Muscle of arm (tissue), 12 donors: Measurements from ENCODE around the gene NRL. TPM values are rescaled to one million over a fixed set of nuclear protein-coding genes. Genes with fewer than 3 reads are reported as not detected.

Experiments
- DNase-seq: peaks from one replicate; pipeline ENCODE4 v3.0.0-alpha.2; 2013
- polyA plus RNA-seq, 12 donors: library from polyadenylated mRNA; unstranded; fragments of 120-200 nt; gene quantifications; one replicate each; pipeline ENCODE4 v1.2.1, GENCODE V29; 2013; ENCODE audit not compliant: insufficient read length in 12 of 12

Gene NRL
- polyA plus RNA-seq, 12 donors, result 0.82 to 1.9 (median 1.4) TPM; not detected in 2

- no peak for DNase-seq
These were observed 45.9 kb downstream of the NRL start for GRCh38 chr14:24068711-24069410.

- DNase-seq, result no peak
These were observed 47.3 kb downstream of the NRL start for GRCh38 chr14:24067133-24068082.

- no peak for DNase-seq
These were observed 48.1 kb downstream of the NRL start for GRCh38 chr14:24066496-24067132.

GRCh38 chr14:24065408-24065807 is 49.3 kb downstream of the NRL start:
- DNase-seq, result no peak

- DNase-seq, result no peak
These were observed 49.9 kb downstream of the NRL start for GRCh38 chr14:24064856-24065255.

- no peak for DNase-seq
These were observed 50.5 kb downstream of the NRL start for GRCh38 chr14:24064091-24064795.

- DNase-seq, result no peak
These were observed 51.4 kb downstream of the NRL start for GRCh38 chr14:24063263-24063836.

- DNase-seq, result no peak
These were observed 52.4 kb downstream of the NRL start for GRCh38 chr14:24062216-24062980.

GRCh38 chr14:24060984-24061913 is 53.5 kb downstream of the NRL start:
- no peak for DNase-seq

GRCh38 chr14:24060443-24060842 is 54.3 kb downstream of the NRL start:
- DNase-seq, result no peak

- DNase-seq, result no peak
These were observed 54.8 kb downstream of the NRL start for GRCh38 chr14:24059841-24060388.

GRCh38 chr14:24058951-24059475 is 55.7 kb downstream of the NRL start:
- DNase-seq, result no peak

- DNase-seq, result peak; percentile 81
These were observed 56.3 kb downstream of the NRL start for GRCh38 chr14:24058260-24058950.

- no peak for DNase-seq
These were observed 56.9 kb downstream of the NRL start for GRCh38 chr14:24057867-24058259.

- DNase-seq, result no peak
These were observed 57.5 kb downstream of the NRL start for GRCh38 chr14:24057271-24057670.

GRCh38 chr14:24056800-24057184 is 58.0 kb downstream of the NRL start:
- DNase-seq, result no peak

- no peak for DNase-seq
These were observed 58.6 kb downstream of the NRL start for GRCh38 chr14:24055971-24056799.
